Activated naive CD8-positive, alpha-beta T cell treated with anti-CD3 and anti-CD28 coated beads for 36 hours (primary cell): ENCODE results near the gene POLRMT. TPM values are rescaled to one million over a fixed set of nuclear protein-coding genes. Genes with fewer than 3 reads are reported as not detected.

Source experiments
- DNase-seq: peaks from one replicate; pipeline ENCODE4 v3.0.0; 2021
- H3K27ac Mint-ChIP-seq: one replicate; pipeline ENCODE4 v1.8.0; 2022; ENCODE audit warnings: mild to moderate bottlenecking, moderate library complexity, mixed read lengths
- H3K27me3 Mint-ChIP-seq: one replicate; pipeline ENCODE4 v1.8.0; 2022; ENCODE audit warnings: mild to moderate bottlenecking, mixed read lengths
- H3K36me3 Mint-ChIP-seq: one replicate; pipeline ENCODE4 v1.8.0; 2021; ENCODE audit warnings: mild to moderate bottlenecking, mixed read lengths
- H3K4me1 Mint-ChIP-seq: one replicate; pipeline ENCODE4 v1.8.0; 2021; ENCODE audit warnings: mixed read lengths
- H3K4me3 Mint-ChIP-seq: one replicate; pipeline ENCODE4 v1.8.0; 2022; ENCODE audit warnings: mild to moderate bottlenecking, moderate library complexity, mixed read lengths
- H3K9me3 Mint-ChIP-seq: one replicate; pipeline ENCODE4 v1.8.0; 2022; ENCODE audit warnings: mixed read lengths
- total RNA-seq, 2 experiments: library from RNA; stranded (reverse); gene quantifications; one replicate each; pipeline ENCODE4 v1.2.3, GENCODE V29; 2021

The POLRMT gene
- total RNA-seq, 2 experiments from 2014 or later = 73.3 to 74.6 TPM

- Mint-ChIP-seq H3K36me3 (peaks cover 14% of the 10 kb centered on the region), H3K27me3 (peaks cover 4% of the 10 kb centered on the region), H3K4me1 (peaks cover 4% of the 10 kb centered on the region), H3K9me3 (no peaks in the 10 kb centered on the region), H3K4me3 (no peak overlapping the region), H3K27ac (no peak overlapping the region)
- no peak for DNase-seq
These were observed 15.6 kb downstream of the POLRMT start for GRCh38 chr19:617551-618246.

- H3K27ac Mint-ChIP-seq = no peak overlapping the region
- H3K9me3 Mint-ChIP-seq = no peaks in the 10 kb centered on the region
- H3K4me1 Mint-ChIP-seq = peaks cover 4% of the 10 kb centered on the region
- H3K27me3 Mint-ChIP-seq = peaks cover 4% of the 10 kb centered on the region
- DNase-seq = no peak
- peaks cover 16% of the 10 kb centered on the region for H3K36me3 Mint-ChIP-seq
- no peak overlapping the region for H3K4me3 Mint-ChIP-seq
These were observed 16.4 kb downstream of the POLRMT start for GRCh38 chr19:616747-617526.

- H3K36me3 Mint-ChIP-seq = peaks cover 16% of the 10 kb centered on the region
- H3K9me3 Mint-ChIP-seq = no peaks in the 10 kb centered on the region
- H3K4me3 Mint-ChIP-seq = no peak overlapping the region
- H3K27me3 Mint-ChIP-seq = peaks cover 4% of the 10 kb centered on the region
- no peak for DNase-seq
- H3K27ac Mint-ChIP-seq = no peak overlapping the region
- H3K4me1 Mint-ChIP-seq = peaks cover 8% of the 10 kb centered on the region
These were observed 17.2 kb downstream of the POLRMT start for GRCh38 chr19:616062-616700.

GRCh38 chr19:615619-616018, 17.7 kb downstream of the POLRMT start:
- DNase-seq = no peak
- peaks cover 4% of the 10 kb centered on the region for H3K27me3 Mint-ChIP-seq
- no peak overlapping the region for H3K4me3 Mint-ChIP-seq
- H3K27ac Mint-ChIP-seq = no peak overlapping the region
- peaks cover 16% of the 10 kb centered on the region for H3K36me3 Mint-ChIP-seq
- peaks cover 12% of the 10 kb centered on the region for H3K4me1 Mint-ChIP-seq
- no peaks in the 10 kb centered on the region for H3K9me3 Mint-ChIP-seq

GRCh38 chr19:613732-614567, 19.4 kb downstream of the POLRMT start:
- H3K4me1 Mint-ChIP-seq = peaks cover 14% of the 10 kb centered on the region
- no peak for DNase-seq
- peaks cover 4% of the 10 kb centered on the region for H3K27me3 Mint-ChIP-seq
- no peak overlapping the region for H3K27ac Mint-ChIP-seq
- H3K9me3 Mint-ChIP-seq = no peaks in the 10 kb centered on the region
- no peak overlapping the region for H3K4me3 Mint-ChIP-seq
- H3K36me3 Mint-ChIP-seq = peaks cover 15% of the 10 kb centered on the region

GRCh38 chr19:612941-613340, 20.4 kb downstream of the POLRMT start:
- H3K27ac Mint-ChIP-seq = no peak overlapping the region
- no peaks in the 10 kb centered on the region for H3K9me3 Mint-ChIP-seq
- no peak overlapping the region for H3K4me3 Mint-ChIP-seq
- no peak for DNase-seq
- peaks cover 14% of the 10 kb centered on the region for H3K4me1 Mint-ChIP-seq
- peaks cover 10% of the 10 kb centered on the region for H3K36me3 Mint-ChIP-seq
- peaks cover 4% of the 10 kb centered on the region for H3K27me3 Mint-ChIP-seq

- H3K4me3 Mint-ChIP-seq = peak overlapping the region; percentile 37
- H3K9me3 Mint-ChIP-seq = no peaks in the 10 kb centered on the region
- H3K27ac Mint-ChIP-seq = peak overlapping the region; percentile 96
- H3K4me1 Mint-ChIP-seq = peaks cover 14% of the 10 kb centered on the region
- peaks cover 6% of the 10 kb centered on the region for H3K36me3 Mint-ChIP-seq
- H3K27me3 Mint-ChIP-seq = peaks cover 4% of the 10 kb centered on the region
- peak; percentile 71 for DNase-seq
These were observed 21.9 kb downstream of the POLRMT start for GRCh38 chr19:611481-611868.

GRCh38 chr19:610801-611480, 22.4 kb downstream of the POLRMT start:
- Mint-ChIP-seq H3K4me3 (peak overlapping the region; percentile 82), H3K4me1 (peaks cover 14% of the 10 kb centered on the region), H3K27ac (peak overlapping the region; percentile 96), H3K9me3 (no peaks in the 10 kb centered on the region), H3K27me3 (peaks cover 4% of the 10 kb centered on the region), H3K36me3 (peaks cover 6% of the 10 kb centered on the region)
- DNase-seq = peak; percentile 75

GRCh38 chr19:610071-610800, 23.1 kb downstream of the POLRMT start:
- H3K27me3 Mint-ChIP-seq = no peaks in the 10 kb centered on the region
- H3K4me1 Mint-ChIP-seq = peaks cover 12% of the 10 kb centered on the region
- DNase-seq = peak; percentile 50
- peak overlapping the region; percentile 82 for H3K4me3 Mint-ChIP-seq
- no peaks in the 10 kb centered on the region for H3K9me3 Mint-ChIP-seq
- peak overlapping the region; percentile 96 for H3K27ac Mint-ChIP-seq
- peaks cover 2% of the 10 kb centered on the region for H3K36me3 Mint-ChIP-seq

GRCh38 chr19:609004-609346, 24.4 kb downstream of the POLRMT start:
- Mint-ChIP-seq H3K36me3 (peaks cover 2% of the 10 kb centered on the region), H3K9me3 (peaks cover 3% of the 10 kb centered on the region)
- DNase-seq = no peak

GRCh38 chr19:608155-609003, 25.0 kb downstream of the POLRMT start:
- Mint-ChIP-seq H3K4me1 (peaks cover 14% of the 10 kb centered on the region), H3K36me3 (peaks cover 2% of the 10 kb centered on the region), H3K27me3 (no peaks in the 10 kb centered on the region), H3K4me3 (peak overlapping the region; percentile 60), H3K27ac (no peak overlapping the region), H3K9me3 (peaks cover 3% of the 10 kb centered on the region)
- no peak for DNase-seq

More at GRCh38 chr19:609004-609346, 24.4 kb downstream of the POLRMT start:
- Mint-ChIP-seq H3K4me1 (peaks cover 14% of the 10 kb centered on the region), H3K27ac (no peak overlapping the region), H3K4me3 (no peak overlapping the region), H3K27me3 (no peaks in the 10 kb centered on the region)

GRCh38 chr19:607301-608154, 25.8 kb downstream of the POLRMT start:
- Mint-ChIP-seq H3K27ac (no peak overlapping the region), H3K4me3 (no peak overlapping the region), H3K9me3 (peaks cover 3% of the 10 kb centered on the region), H3K36me3 (peaks cover 2% of the 10 kb centered on the region), H3K4me1 (peaks cover 12% of the 10 kb centered on the region), H3K27me3 (no peaks in the 10 kb centered on the region)
- DNase-seq = no peak
